ENCODE results near the gene RBM6. TPM values are rescaled to one million over a fixed set of nuclear protein-coding genes. Genes with fewer than 3 reads are reported as not detected.
A peak's percentile ranks its signal among the peaks of the same experiment; 100 is the strongest.

Gene RBM6
- total RNA-seq, 1 experiment from 2014 or later, result 90.7 TPM

DNA sequence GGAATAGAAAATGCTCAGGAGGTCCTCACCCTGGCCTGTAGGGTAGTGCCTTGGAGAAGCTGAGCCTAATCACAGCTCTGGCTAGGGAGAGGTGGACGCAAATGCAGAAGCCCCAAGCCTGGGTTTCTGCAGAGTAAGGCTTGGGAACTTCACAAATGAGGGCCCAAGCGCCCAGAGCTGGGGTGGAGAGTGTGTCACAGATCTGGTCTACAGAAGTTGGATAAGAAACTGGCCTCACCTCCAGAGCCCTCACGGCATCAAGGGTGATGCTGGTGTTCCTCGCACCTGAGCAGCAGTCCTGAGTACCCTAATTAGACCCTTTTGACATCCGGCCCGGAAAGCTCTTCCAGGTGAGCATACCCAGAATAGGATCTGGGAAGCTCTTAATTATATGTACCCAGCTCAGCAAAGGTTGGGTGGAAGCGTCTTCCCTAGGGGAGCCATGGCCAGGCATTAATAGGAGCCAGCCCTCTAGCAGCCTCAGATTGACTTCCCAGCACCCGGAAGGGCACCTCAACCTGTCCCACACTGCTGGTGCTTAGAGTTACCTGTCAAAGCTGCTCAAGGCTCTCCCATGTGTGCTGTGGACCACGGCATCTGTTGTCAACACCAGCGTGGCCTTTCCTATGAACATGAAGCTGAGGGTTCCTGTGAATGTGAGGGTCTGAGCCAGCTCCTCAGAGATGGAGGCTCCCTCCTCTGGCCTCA is 180.6 kb downstream of the RBM6 start:
- Histone ChIP-seq H2BK15ac (ENCODE audit: low read depth, low read length) (no peak overlapping the region), H2BK5ac (ENCODE audit: insufficient read length, low read length) (no peak overlapping the region)
- peaks cover 37 to 48% (median 43%) of the 10 kb centered on the region in 3 experiments for H3K36me3 Mint-ChIP-seq (ENCODE audit: insufficient read depth in 1 of 3, low read depth in 3 of 3)

More for the DNA sequence above, 180.6 kb downstream of the RBM6 start:
- H3K14ac ChIP-seq (ENCODE audit: insufficient read depth, low read length), result no peak overlapping the region
- Mint-ChIP-seq H3K9me3 (no peaks in the 10 kb centered on the region), H3K4me1 (peaks cover 23 to 32% of the 10 kb centered on the region in 2 experiments), H3K4me3 (no peak overlapping the region), H3K27me3 (ENCODE audit: low read depth) (peaks cover 4% of the 10 kb centered on the region; the same call in 1 of the 2 replicates), H3K27ac (peak overlapping the region in 1 of 3 experiments; percentile 82; a peak in 1 of 7 replicates)
- H4K8ac ChIP-seq (replicated peaks; ENCODE audit: insufficient read length, low read depth, low read length), result no peak overlapping the region
- no peaks in the 10 kb centered on the region for H3K27me3 ChIP-seq (ENCODE audit: insufficient read depth, low read length)
- H3K79me2 ChIP-seq (ENCODE audit: insufficient read depth, low read length), result no peaks in the 10 kb centered on the region
- no peak overlapping the region for H4K91ac ChIP-seq (ENCODE audit: insufficient read length, low read depth, low read length)
- TF ChIP-seq, protein P1, sequence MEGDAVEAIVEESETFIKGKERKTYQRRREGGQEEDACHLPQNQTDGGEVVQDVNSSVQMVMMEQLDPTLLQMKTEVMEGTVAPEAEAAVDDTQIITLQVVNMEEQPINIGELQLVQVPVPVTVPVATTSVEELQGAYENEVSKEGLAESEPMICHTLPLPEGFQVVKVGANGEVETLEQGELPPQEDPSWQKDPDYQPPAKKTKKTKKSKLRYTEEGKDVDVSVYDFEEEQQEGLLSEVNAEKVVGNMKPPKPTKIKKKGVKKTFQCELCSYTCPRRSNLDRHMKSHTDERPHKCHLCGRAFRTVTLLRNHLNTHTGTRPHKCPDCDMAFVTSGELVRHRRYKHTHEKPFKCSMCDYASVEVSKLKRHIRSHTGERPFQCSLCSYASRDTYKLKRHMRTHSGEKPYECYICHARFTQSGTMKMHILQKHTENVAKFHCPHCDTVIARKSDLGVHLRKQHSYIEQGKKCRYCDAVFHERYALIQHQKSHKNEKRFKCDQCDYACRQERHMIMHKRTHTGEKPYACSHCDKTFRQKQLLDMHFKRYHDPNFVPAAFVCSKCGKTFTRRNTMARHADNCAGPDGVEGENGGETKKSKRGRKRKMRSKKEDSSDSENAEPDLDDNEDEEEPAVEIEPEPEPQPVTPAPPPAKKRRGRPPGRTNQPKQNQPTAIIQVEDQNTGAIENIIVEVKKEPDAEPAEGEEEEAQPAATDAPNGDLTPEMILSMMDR (conservative IDR thresholded peaks at IDR 0.05), result no peak
- H3K23ac ChIP-seq (ENCODE audit: insufficient read length, low read depth, low read length), result no peak overlapping the region
- H4K20me1 ChIP-seq (ENCODE audit: control insufficient read depth, insufficient read depth, insufficient read length), result no peaks in the 10 kb centered on the region
- no peak overlapping the region for H2AK5ac ChIP-seq (ENCODE audit: insufficient read length, low read length)
- H3K4me1 ChIP-seq (ENCODE audit: insufficient read depth, low read length), result no peaks in the 10 kb centered on the region; the same call in 1 of the 2 replicates
- H2BK20ac ChIP-seq (ENCODE audit: low read depth, low read length, poor library complexity, severe bottlenecking), result no peak overlapping the region
- H3K27ac ChIP-seq (ENCODE audit: insufficient read length, low read depth, low read length), result no peak overlapping the region
- no peak for DNase-seq
- H3K4ac ChIP-seq (ENCODE audit: low read depth, low read length), result no peak overlapping the region
- no CpG with 5 or more reads among the region's 10 CpGs for WGBS (ENCODE audit: extremely low coverage, insufficient read length, low lambda C conversion rate)
- H3T11ph ChIP-seq (ENCODE audit: low read length), result no peak overlapping the region
- no peak overlapping the region for H2BK120ac ChIP-seq (ENCODE audit: low read depth, low read length, poor library complexity, severe bottlenecking)
- no peak overlapping the region for H3K56ac ChIP-seq (ENCODE audit: insufficient read length, low read depth, low read length)
- H4K5ac ChIP-seq (ENCODE audit: insufficient read length, low read depth, low read length), result no peak overlapping the region
- no peak overlapping the region for H3K4me2 ChIP-seq (ENCODE audit: insufficient read depth, insufficient read length, low read length)
- no peaks in the 10 kb centered on the region for H3K23me2 ChIP-seq (ENCODE audit: insufficient read length, low read depth, low read length, poor library complexity, severe bottlenecking)
- H3K79me1 ChIP-seq (ENCODE audit: insufficient read depth, low read depth, low read length, poor library complexity, severe bottlenecking), result no peaks in the 10 kb centered on the region
- no peak overlapping the region for H2AFZ ChIP-seq (ENCODE audit: low read length)
- H3K9ac ChIP-seq (ENCODE audit: extremely low read depth, insufficient read length, low read length), result no peak overlapping the region
- no peak overlapping the region for H3K18ac ChIP-seq (ENCODE audit: insufficient read length, low read depth, low read length)
- no peaks in the 10 kb centered on the region for H3K9me3 ChIP-seq (ENCODE audit: control insufficient read depth, low read depth, low read length)
- no peak overlapping the region for H2BK12ac ChIP-seq (ENCODE audit: insufficient read length, low read depth, low read length)
